GM12872 (cell line): ENCODE data around the gene SDHB.

Experiments
- CTCF ChIP-seq: IDR thresholded peaks from 3 replicates; pipeline ENCODE4 v1.5.1; 2011; ENCODE audit warnings: low read depth, mild to moderate bottlenecking, low read length, moderate library complexity; ENCODE audit not compliant: insufficient read depth

The SDHB gene

GRCh38 chr1:17028662-17029188 lies 25.1 kb downstream of the SDHB start:
- no peak for TF ChIP-seq CTCF

- TF ChIP-seq CTCF = no peak
These were observed 25.9 kb downstream of the SDHB start for GRCh38 chr1:17027900-17028299.

GRCh38 chr1:17027403-17027802 lies 26.4 kb downstream of the SDHB start:
- TF ChIP-seq CTCF = no peak

GRCh38 chr1:17024721-17025120 lies 29.1 kb downstream of the SDHB start:
- no peak for TF ChIP-seq CTCF

GRCh38 chr1:17023573-17023972 lies 30.3 kb downstream of the SDHB start:
- peak; percentile 50; the same call in 2 of the 3 replicates for TF ChIP-seq CTCF

GRCh38 chr1:17023102-17023501 lies 30.7 kb downstream of the SDHB start:
- no peak for TF ChIP-seq CTCF

- no peak for TF ChIP-seq CTCF
These were observed 31.9 kb downstream of the SDHB start for GRCh38 chr1:17021896-17022295.
